Vagina (tissue), 2 donors: ENCODE data around the gene WIPF3.

Experiments used
- POLR2A ChIP-seq, 2 donors: fragments of 450-650 bp; IDR thresholded peaks; one replicate each; pipeline ENCODE4 v1.6.1; 2017; ENCODE audit warnings: antibody characterized with exemption in 2 of 2, mild to moderate bottlenecking in 2 of 2, moderate library complexity in 2 of 2
- TF ChIP-seq, protein P1 (sequence below), 3 experiments: fragments of 450-650 bp in 2 of 3; fragments of 200-600 bp in 1 of 3; sonication (generic) in 1 of 3; IDR thresholded peaks; one replicate each; pipeline ENCODE4 v1.5.1; 2017 to 2019; ENCODE audit warnings: antibody characterized with exemption in 3 of 3, mild to moderate bottlenecking in 2 of 3, moderate library complexity in 2 of 3

DNA sequence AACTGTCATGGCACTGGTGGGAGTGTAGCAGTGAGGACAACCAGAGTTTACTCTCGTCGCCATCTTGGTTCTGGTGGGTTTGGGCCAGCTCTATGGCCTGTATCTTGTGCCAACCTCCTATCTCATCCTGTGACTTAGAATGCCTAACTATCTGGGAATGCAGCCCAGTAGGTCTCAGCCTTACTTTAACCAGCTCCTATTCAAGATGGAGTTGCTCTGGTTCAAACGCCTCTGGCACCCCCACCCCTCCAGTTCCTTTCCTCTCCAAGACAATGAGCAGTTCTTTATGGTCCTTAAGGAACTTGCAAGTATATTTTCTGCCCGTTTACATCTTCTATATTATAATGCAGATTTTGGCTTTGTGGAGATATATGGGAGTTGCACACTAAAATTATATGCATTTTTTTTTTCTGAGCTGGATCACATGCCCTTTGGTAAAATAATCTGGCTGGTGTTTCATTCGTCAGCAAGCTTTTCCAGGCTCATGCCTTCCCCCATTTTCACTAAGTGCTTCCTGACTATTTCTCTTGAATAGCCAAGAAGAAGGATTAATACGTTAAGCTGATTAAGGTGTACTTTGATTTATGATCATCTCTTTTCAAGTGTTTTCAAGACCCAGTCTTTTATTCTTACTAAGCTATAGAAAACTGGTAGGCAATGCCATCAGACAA lies 11.2 kb upstream of the WIPF3 start:
- TF ChIP-seq POLR2A (IDR thresholded peaks at IDR 0.05), result no peak
- TF ChIP-seq, protein P1, sequence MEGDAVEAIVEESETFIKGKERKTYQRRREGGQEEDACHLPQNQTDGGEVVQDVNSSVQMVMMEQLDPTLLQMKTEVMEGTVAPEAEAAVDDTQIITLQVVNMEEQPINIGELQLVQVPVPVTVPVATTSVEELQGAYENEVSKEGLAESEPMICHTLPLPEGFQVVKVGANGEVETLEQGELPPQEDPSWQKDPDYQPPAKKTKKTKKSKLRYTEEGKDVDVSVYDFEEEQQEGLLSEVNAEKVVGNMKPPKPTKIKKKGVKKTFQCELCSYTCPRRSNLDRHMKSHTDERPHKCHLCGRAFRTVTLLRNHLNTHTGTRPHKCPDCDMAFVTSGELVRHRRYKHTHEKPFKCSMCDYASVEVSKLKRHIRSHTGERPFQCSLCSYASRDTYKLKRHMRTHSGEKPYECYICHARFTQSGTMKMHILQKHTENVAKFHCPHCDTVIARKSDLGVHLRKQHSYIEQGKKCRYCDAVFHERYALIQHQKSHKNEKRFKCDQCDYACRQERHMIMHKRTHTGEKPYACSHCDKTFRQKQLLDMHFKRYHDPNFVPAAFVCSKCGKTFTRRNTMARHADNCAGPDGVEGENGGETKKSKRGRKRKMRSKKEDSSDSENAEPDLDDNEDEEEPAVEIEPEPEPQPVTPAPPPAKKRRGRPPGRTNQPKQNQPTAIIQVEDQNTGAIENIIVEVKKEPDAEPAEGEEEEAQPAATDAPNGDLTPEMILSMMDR (IDR thresholded peaks at IDR 0.05), result no peak
